Measurements from ENCODE around the gene APBB2.
"Not testable (repeated sequence)": the region's sequence is repeated elsewhere in the genome, so short reads cannot be mapped to it uniquely, and the experiment has no call there.

APBB2 gene

GRCh38 chr4:41156574-41156973 is 57.8 kb downstream of the APBB2 start:
- DNase-seq (ENCODE audit: low spot score), result no peak

- DNase-seq (ENCODE audit: low spot score), result no peak
Observed at GRCh38 chr4:41155194-41155830, 59.0 kb downstream of the APBB2 start.

- DNase-seq (ENCODE audit: low spot score), result peak; percentile 72
Observed at GRCh38 chr4:41154814-41155177, 59.5 kb downstream of the APBB2 start.

- DNase-seq (ENCODE audit: low spot score), result no peak
Observed at GRCh38 chr4:41154010-41154813, 60.1 kb downstream of the APBB2 start.

GRCh38 chr4:41150401-41150800 is 63.9 kb downstream of the APBB2 start:
- DNase-seq (ENCODE audit: low spot score), result no peak

- DNase-seq (ENCODE audit: low spot score), result not testable (repeated sequence)
Observed at GRCh38 chr4:41149568-41149967, 64.8 kb downstream of the APBB2 start.

- DNase-seq (ENCODE audit: low spot score), result no peak
Observed at GRCh38 chr4:41148931-41149330, 65.4 kb downstream of the APBB2 start.

GRCh38 chr4:41148292-41148691 is 66.0 kb downstream of the APBB2 start:
- DNase-seq (ENCODE audit: low spot score), result no peak

- DNase-seq (ENCODE audit: low spot score), result not testable (repeated sequence)
Observed at GRCh38 chr4:41147570-41147969, 66.8 kb downstream of the APBB2 start.

GRCh38 chr4:41146716-41147506 is 67.4 kb downstream of the APBB2 start:
- DNase-seq (ENCODE audit: low spot score), result peak; percentile 91

GRCh38 chr4:41146196-41146595 is 68.1 kb downstream of the APBB2 start:
- no peak for DNase-seq (ENCODE audit: low spot score)

GRCh38 chr4:41145571-41146078 is 68.7 kb downstream of the APBB2 start:
- DNase-seq (ENCODE audit: low spot score), result peak; percentile 77

GRCh38 chr4:41144812-41145211 is 69.5 kb downstream of the APBB2 start:
- DNase-seq (ENCODE audit: low spot score), result no peak

GRCh38 chr4:41144040-41144379 is 70.3 kb downstream of the APBB2 start:
- no peak for DNase-seq (ENCODE audit: low spot score)

GRCh38 chr4:41143311-41144039 is 70.9 kb downstream of the APBB2 start:
- DNase-seq (ENCODE audit: low spot score), result peak; percentile 29

GRCh38 chr4:41142376-41143310 is 71.7 kb downstream of the APBB2 start:
- DNase-seq (ENCODE audit: low spot score), result no peak

- DNase-seq (ENCODE audit: low spot score), result no peak
Observed at GRCh38 chr4:41141900-41142299, 72.4 kb downstream of the APBB2 start.

- no peak for DNase-seq (ENCODE audit: low spot score)
Observed at GRCh38 chr4:41140410-41140809, 73.9 kb downstream of the APBB2 start.

GRCh38 chr4:41137879-41138278 is 76.5 kb downstream of the APBB2 start:
- no peak for DNase-seq (ENCODE audit: low spot score)

GRCh38 chr4:41136456-41136855 is 77.9 kb downstream of the APBB2 start:
- no peak for DNase-seq (ENCODE audit: low spot score)

- DNase-seq (ENCODE audit: low spot score), result no peak
Observed at GRCh38 chr4:41135801-41136200, 78.5 kb downstream of the APBB2 start.
